Testis (tissue), 3 donors: Measurements from ENCODE around the gene C10orf95. TPM values are rescaled to one million over a fixed set of nuclear protein-coding genes. Genes with fewer than 3 reads are reported as not detected.
A peak's percentile ranks its signal among the peaks of the same experiment; 100 is the strongest.

Experiments used
- DNase-seq: peaks from one replicate; pipeline ENCODE4 v3.0.0-alpha.2; 2019
- H3K27ac ChIP-seq, 2 donors: fragments of 200-600 bp; sonication (generic); one replicate each; pipeline ENCODE4 v1.5.1; 2019
- H3K27me3 ChIP-seq: fragments of 200-600 bp; sonication (generic); one replicate; pipeline ENCODE4 v1.5.1; 2019
- H3K36me3 ChIP-seq: fragments of 200-600 bp; sonication (generic); one replicate; pipeline ENCODE4 v1.5.1; 2017; ENCODE audit warnings: low read depth; ENCODE audit errors: missing control alignments
- H3K4me1 ChIP-seq: fragments of 200-600 bp; sonication (generic); one replicate; pipeline ENCODE4 v1.5.1; 2019
- H3K4me3 ChIP-seq, 2 donors: fragments of 200-600 bp; sonication (generic); one replicate each; pipeline ENCODE4 v1.5.1; 2017 to 2019
- H3K9me3 ChIP-seq: fragments of 200-600 bp; sonication (generic); one replicate; pipeline ENCODE4 v1.5.1; 2017
- CTCF ChIP-seq, 3 experiments: fragments of 450-650 bp in 2 of 3; fragments of 200-600 bp in 1 of 3; sonication (generic) in 1 of 3; IDR thresholded peaks; one replicate each; pipeline ENCODE4 v1.5.1; 2016 to 2019; ENCODE audit warnings: antibody characterized with exemption in 3 of 3, mild to moderate bottlenecking in 2 of 3, moderate library complexity in 1 of 3
- POLR2A ChIP-seq: fragments of 450-650 bp; IDR thresholded peaks from one replicate; pipeline ENCODE4 v1.6.1; 2017; ENCODE audit warnings: antibody characterized with exemption, mild to moderate bottlenecking, moderate library complexity
- whole genome bisulfite sequencing, 2 donors: methylation state at CpG; one replicate each; pipeline ENCODE4 v1.1.5; 2018; 5-methylcytosine and 5-hydroxymethylcytosine counted together
- intact Hi-C: fragments of 100-400 bp; cut with DNase I; formaldehyde crosslinking; loops from one replicate; pipeline ENCODE4 v1.15.1; 2023; ENCODE audit warnings: low total_unique reads
- polyA plus RNA-seq: library from polyadenylated mRNA; stranded (reverse); fragments of 350-450 nt; fragmentation: Illumina TruSeq; extraction: RNeasy Lipid Tissue Mini Kit (QIAGEN cat#74804); gene quantifications from one replicate; pipeline ENCODE4 v1.2.3, GENCODE V29; 2014; ENCODE audit warnings: low read depth, low replicate concordance; ENCODE audit not compliant: insufficient read depth
- total RNA-seq, 2 donors: library from RNA; depleted of rRNA; stranded (reverse); fragments of >200 nt; gene quantifications; one replicate each; pipeline ENCODE4 v1.2.3, GENCODE V29; 2016

The C10orf95 gene
- total and polyA plus RNA-seq, 3 donors from 2014 or later: 0.29 to 1.3 (median 0.55) TPM

- Histone ChIP-seq H3K27ac (no peak overlapping the region), H3K9me3 (no peaks in the 10 kb centered on the region), H3K27me3 (no peaks in the 10 kb centered on the region), H3K4me3 (no peak overlapping the region), H3K4me1 (peaks cover 10% of the 10 kb centered on the region), H3K36me3 (no peaks in the 10 kb centered on the region)
- intact Hi-C loops: no loop called here
- 59 to 75% methylated on average over 5 to 14 of the region's 14 CpGs for WGBS, 2 donors
- TF ChIP-seq CTCF (IDR thresholded peaks at IDR 0.05): no peak
- DNase-seq: no peak
These were observed 39.7 kb downstream of the C10orf95 start for GRCh38 chr10:102411341-102412255.

GRCh38 chr10:102410429-102411073, 40.8 kb downstream of the C10orf95 start:
- H3K27me3 ChIP-seq: no peaks in the 10 kb centered on the region
- H3K4me1 ChIP-seq: peaks cover 10% of the 10 kb centered on the region
- H3K36me3 ChIP-seq: no peaks in the 10 kb centered on the region
- 0 to 3% methylated on average over 10 to 48 of the region's 48 CpGs for WGBS, 2 donors
- H3K4me3 ChIP-seq: peak overlapping the region; percentile 19 to 56
- no peaks in the 10 kb centered on the region for H3K9me3 ChIP-seq
- TF ChIP-seq CTCF (IDR thresholded peaks at IDR 0.05) (no peak), POLR2A (no peak)
- peak; percentile 56 for DNase-seq
- intact Hi-C loops: no loop called here
- peak overlapping the region; percentile 47 to 56 for H3K27ac ChIP-seq

GRCh38 chr10:102409604-102410428, 41.5 kb downstream of the C10orf95 start:
- H3K27ac ChIP-seq: peak overlapping the region; percentile 47 to 56

More at GRCh38 chr10:102409604-102410428, 41.5 kb downstream of the C10orf95 start:
- no peaks in the 10 kb centered on the region for H3K36me3 ChIP-seq
- no peak for TF ChIP-seq POLR2A
- TF ChIP-seq CTCF (IDR thresholded peaks at IDR 0.05): no peak
- DNase-seq: no peak
- H3K4me1 ChIP-seq: peaks cover 10% of the 10 kb centered on the region
- WGBS, 2 donors: 19 to 29% methylated on average over 9 to 23 of the region's 24 CpGs
- no peaks in the 10 kb centered on the region for H3K9me3 ChIP-seq
- no peaks in the 10 kb centered on the region for H3K27me3 ChIP-seq
- intact Hi-C loops: no loop called here
- H3K4me3 ChIP-seq: peak overlapping the region; percentile 39 to 56
